A549 (cell line): ENCODE measurements around the gene CTBP1.

Experiments
- CTCF ChIP-seq: fragments of >200 bp; sonication (Bioruptor Twin); formaldehyde crosslinking; IDR thresholded peaks from 3 replicates; pipeline ENCODE4 v1.5.1; 2016
- E2F6 ChIP-seq: IDR thresholded peaks from 2 replicates; pipeline ENCODE4 v1.6.1; 2012; ENCODE audit warnings: low read depth, borderline replicate concordance
- POLR2A ChIP-seq: IDR thresholded peaks from 2 replicates; pipeline ENCODE4 v1.6.1; 2012; ENCODE audit warnings: mild to moderate bottlenecking, low read length

- TF ChIP-seq CTCF (no peak), POLR2A (no peak), E2F6 (no peak)
These were observed 55.5 kb downstream of the CTBP1 start for GRCh38 chr4:1193206-1194009.
